SK-N-SH (cell line): ENCODE data around the gene FGD1. TPM values are rescaled to one million over a fixed set of nuclear protein-coding genes. Genes with fewer than 3 reads are reported as not detected.

ENCODE experiments used
- CTCF ChIA-PET: fragments of 300-600, 350-600 bp; formaldehyde crosslinking; extraction: SDS; loops from one replicate; lab custom pipeline; 2021; lab: Yijun Ruan, JAX
- POLR2A ChIA-PET: fragments of 350-600 bp; sonication (Branson Sonifier 250); formaldehyde crosslinking; extraction: SDS; loops from one replicate; lab custom pipeline; 2020; ENCODE audit warnings: antibody characterized with exemption, inconsistent platforms; lab: Yijun Ruan, JAX
- DNase-seq: peaks from one replicate; pipeline ENCODE4 v3.0.0; 2012
- H2AFZ ChIP-seq: fragments of 200-600 bp; sonication (generic); 2 replicates; pipeline ENCODE4 v1.8.1; 2016; ENCODE audit warnings: antibody characterized with exemption, mild to moderate bottlenecking, low read depth
- H3F3A ChIP-seq: fragments of 200-600 bp; sonication (generic); replicated peaks from 2 replicates; pipeline ENCODE3; 2016; ENCODE audit warnings: antibody characterized with exemption, mild to moderate bottlenecking; ENCODE audit not compliant: insufficient read depth
- H3K27ac ChIP-seq, 2 experiments: fragments of 200-500 bp in 1 of 2; fragments of 200-600 bp in 1 of 2; sonication (Bioruptor generic) in 1 of 2; sonication (generic), shearing (Covaris generic) in 1 of 2; 2 replicates each; pipeline versions ENCODE4 v1.5.1 to v1.6.1; 2014 to 2016; ENCODE audit warnings: low read depth in 2 of 2, inconsistent platforms in 1 of 2, low read length in 1 of 2, mild to moderate bottlenecking in 1 of 2, mixed read lengths in 1 of 2
- H3K27me3 ChIP-seq: fragments of 200-600 bp; sonication (generic), shearing (Covaris generic); 2 replicates; pipeline ENCODE4 v1.6.1; 2016; ENCODE audit warnings: mixed run types; ENCODE audit not compliant: insufficient read depth
- H3K36me3 ChIP-seq, 2 experiments: fragments of 200-500 bp in 1 of 2; fragments of 200-600 bp in 1 of 2; sonication (Bioruptor generic) in 1 of 2; sonication (generic) in 1 of 2; replicated peaks in 1 of 2; 2 replicates each; pipeline versions ENCODE3 to v1.5.1; 2014 to 2016; ENCODE audit warnings: low read length in 1 of 2, mild to moderate bottlenecking in 1 of 2; ENCODE audit not compliant: insufficient read depth in 2 of 2, control insufficient read depth in 1 of 2
- H3K4me1 ChIP-seq, 2 experiments: fragments of 200-500 bp in 1 of 2; fragments of 200-600 bp in 1 of 2; sonication (Bioruptor generic) in 1 of 2; sonication (generic), shearing (Covaris generic) in 1 of 2; 2 replicates each; pipeline versions ENCODE4 v1.5.1 to v1.6.1; 2014 to 2016; ENCODE audit warnings: low read depth in 1 of 2, low read length in 1 of 2, mixed run types in 1 of 2; ENCODE audit not compliant: insufficient read depth in 2 of 2, control insufficient read depth in 1 of 2
- H3K4me2 ChIP-seq: fragments of 200-600 bp; sonication (generic), shearing (Covaris generic); 2 replicates; pipeline ENCODE4 v1.6.1; 2017; ENCODE audit warnings: mixed run types
- H3K4me3 ChIP-seq, 2 experiments: fragments of 200-500 bp in 1 of 2; fragments of 200-600 bp in 1 of 2; sonication (Bioruptor generic) in 1 of 2; sonication (generic), shearing (Covaris generic) in 1 of 2; 2 replicates each; pipeline versions ENCODE4 v1.5.1 to v1.8.1; 2014 to 2016; ENCODE audit warnings: low read depth in 2 of 2, inconsistent platforms in 1 of 2, low read length in 1 of 2, mild to moderate bottlenecking in 1 of 2, mixed read lengths in 1 of 2, moderate library complexity in 1 of 2
- H3K79me2 ChIP-seq: fragments of 200-600 bp; sonication (generic); 2 replicates; pipeline ENCODE4 v1.8.1; 2017; ENCODE audit warnings: mild to moderate bottlenecking; ENCODE audit not compliant: insufficient read depth
- H3K9ac ChIP-seq: fragments of 200-600 bp; sonication (generic); 2 replicates; pipeline ENCODE4 v1.6.1; 2017; ENCODE audit warnings: mixed run types
- H3K9me2 ChIP-seq: fragments of 200-600 bp; sonication (generic); 2 replicates; pipeline ENCODE4 v1.6.1; 2017; ENCODE audit warnings: mixed run types
- H3K9me3 ChIP-seq: fragments of 200-600 bp; sonication (generic); 2 replicates; pipeline ENCODE4 v1.6.1; 2017; ENCODE audit warnings: mixed run types, mild to moderate bottlenecking, moderate library complexity
- H4K20me1 ChIP-seq: fragments of 200-600 bp; sonication (generic); 2 replicates; pipeline ENCODE4 v1.6.1; 2017; ENCODE audit warnings: mild to moderate bottlenecking, mixed run types; ENCODE audit not compliant: insufficient read depth
- EZH2phosphoT487 ChIP-seq: fragments of 200-600 bp; sonication (generic); IDR thresholded peaks from 2 replicates; pipeline ENCODE4 v1.6.1; 2017; ENCODE audit warnings: low read depth, mixed run types, mild to moderate bottlenecking, antibody characterized with exemption, moderate library complexity, borderline replicate concordance
- FOXM1 ChIP-seq: IDR thresholded peaks from 2 replicates; pipeline ENCODE4 v1.4.0; 2012; ENCODE audit warnings: low read depth, mild to moderate bottlenecking
- GABPA ChIP-seq: IDR thresholded peaks from 2 replicates; pipeline ENCODE4 v1.4.0; 2012; ENCODE audit warnings: low read depth, mild to moderate bottlenecking
- JUND ChIP-seq: IDR thresholded peaks from 2 replicates; pipeline ENCODE4 v1.4.0; 2012
- RAD21 ChIP-seq: IDR thresholded peaks from 2 replicates; pipeline ENCODE4 v1.6.1; 2012; ENCODE audit warnings: mild to moderate bottlenecking, low read length
- USF2 ChIP-seq: fragments of 150-350 bp; IDR thresholded peaks from 2 replicates; pipeline ENCODE4 v1.6.1; 2017; ENCODE audit warnings: antibody characterized with exemption, low read length, low read depth, borderline replicate concordance
- WGBS: methylation state at CpG from one replicate; pipeline ENCODE4 v1.1.6; 2017; ENCODE audit warnings: low lambda C conversion rate; 5-methylcytosine and 5-hydroxymethylcytosine counted together
- polyA plus RNA-seq, 3 experiments: library from polyadenylated mRNA; depleted of rRNA; stranded (reverse); fragments of >200 nt; gene quantifications; 2 replicates each; pipeline ENCODE4 v1.2.3, GENCODE V29; 2012

Gene FGD1
- polyA plus RNA-seq, 1 of the 3 experiments (the other 2 are of a cell fraction), result 6.3 TPM

GRCh38 chrX:54397113-54397512 lies 98.9 kb downstream of the FGD1 start:
- no peaks in the 10 kb centered on the region for H3K9me2 ChIP-seq
- H4K20me1 ChIP-seq, result no peaks in the 10 kb centered on the region
- 33% methylated on average over 1 of the region's 1 CpG for WGBS
- no peak overlapping the region for H3K27ac ChIP-seq
- H3K27me3 ChIP-seq, result peaks cover 12% of the 10 kb centered on the region; the same call in 1 of the 2 replicates
- H3K36me3 ChIP-seq, result no peaks in the 10 kb centered on the region
- no peaks in the 10 kb centered on the region for H3K79me2 ChIP-seq
- DNase-seq, result no peak
- H3K4me3 ChIP-seq, result no peak overlapping the region
- no peaks in the 10 kb centered on the region for H3F3A ChIP-seq
- no peak overlapping the region for H2AFZ ChIP-seq
- TF ChIP-seq USF2 (no peak), FOXM1 (no peak), GABPA (no peak), JUND (no peak), EZH2phosphoT487 (no peak), RAD21 (no peak)
- no peaks in the 10 kb centered on the region for H3K9me3 ChIP-seq
- POLR2A ChIA-PET, result no interaction called here
- no peak overlapping the region for H3K9ac ChIP-seq
- H3K4me2 ChIP-seq, result no peak overlapping the region
- CTCF ChIA-PET, result interaction anchor here (0.6 kb wide), 1 partner anchor 1528 kb away, joined by 3 read pairs; no protein-coding TSS in a partner anchor
- no peaks in the 10 kb centered on the region for H3K4me1 ChIP-seq

Other genes with a start within 250 kb of the FGD1 start
- 0.54 and 0.73 TPM in 2 replicates for gene WNK3, start 138.2 kb downstream of the FGD1 start, polyA plus RNA-seq (2012; rRNA removed)
- 23.7 and 32.8 TPM in 2 replicates for gene TSR2, start 55.8 kb downstream of the FGD1 start, polyA plus RNA-seq (2012; rRNA removed)
- gene GNL3L, start 34.0 kb upstream of the FGD1 start, polyA plus RNA-seq (2012; rRNA removed), result 16.3 and 19.4 TPM in 2 replicates